ENCODE results near the gene ZIC2. TPM values are rescaled to one million over a fixed set of nuclear protein-coding genes. Genes with fewer than 3 reads are reported as not detected.

The ZIC2 gene
- polyA plus RNA-seq, 1 donor from 2014 or later = 10.6 TPM

DNA sequence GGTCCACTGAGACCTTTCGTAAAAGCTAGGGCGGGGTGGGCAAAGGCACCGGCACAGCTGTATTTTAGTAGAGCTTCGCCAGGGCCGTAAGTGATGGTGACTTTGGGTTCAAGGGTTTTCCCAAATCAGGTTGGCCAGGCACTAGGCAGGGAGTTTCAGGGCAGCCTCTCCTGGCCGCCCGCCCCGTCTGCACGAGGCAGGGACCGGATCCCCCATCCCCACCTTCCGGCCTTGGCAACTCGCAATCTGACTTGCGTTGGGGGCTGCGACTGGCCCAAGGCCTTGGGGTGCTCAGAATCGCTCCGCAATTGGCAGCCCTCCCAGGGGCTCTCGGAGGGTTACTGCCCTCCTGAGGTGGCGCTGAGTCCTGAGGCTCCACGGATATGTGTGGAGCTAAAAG is 6.0 kb upstream of the ZIC2 start:
- H3K9ac ChIP-seq (ENCODE audit: low read length) = no peak overlapping the region
- H2AFZ ChIP-seq (ENCODE audit: low read depth, low read length) = no peak overlapping the region
- H3F3A ChIP-seq (ENCODE audit: insufficient read depth, low read length, poor library complexity, severe bottlenecking) = no peaks in the 10 kb centered on the region
- no peak for TF ChIP-seq MXI1 (conservative IDR thresholded peaks at IDR 0.05; ENCODE audit: poor library complexity, severe bottlenecking)
- TF ChIP-seq POLR2AphosphoS5 (IDR thresholded peaks at IDR 0.05) = no peak
- no peak for TF ChIP-seq EZH2 (IDR thresholded peaks at IDR 0.05; ENCODE audit: borderline replicate concordance, insufficient read depth, low read length, poor library complexity, severe bottlenecking)
- TF ChIP-seq EP300 (conservative IDR thresholded peaks at IDR 0.05; ENCODE audit: poor library complexity, severe bottlenecking) = no peak
- no peak overlapping the region for H3K4me3 ChIP-seq (ENCODE audit: low read length)
- no peaks in the 10 kb centered on the region for H4K20me1 ChIP-seq (ENCODE audit: insufficient read depth)
- H3K27ac ChIP-seq (ENCODE audit: low read length) = no peak overlapping the region
- H3K36me3 ChIP-seq (ENCODE audit: insufficient read depth, low read length) = no peaks in the 10 kb centered on the region
- H3K27me3 ChIP-seq (ENCODE audit: insufficient read depth, low read depth, low read length) = peaks cover 81% of the 10 kb centered on the region
- peaks cover 78% of the 10 kb centered on the region for H3K79me2 ChIP-seq (replicated peaks; ENCODE audit: insufficient read depth, low read length)
- H3K9me2 ChIP-seq (ENCODE audit: insufficient read depth, low read length) = no peaks in the 10 kb centered on the region
- no peak overlapping the region for H3K4me2 ChIP-seq (ENCODE audit: low read length)
- H3K9me3 ChIP-seq (ENCODE audit: low read length) = no peaks in the 10 kb centered on the region

DNA sequence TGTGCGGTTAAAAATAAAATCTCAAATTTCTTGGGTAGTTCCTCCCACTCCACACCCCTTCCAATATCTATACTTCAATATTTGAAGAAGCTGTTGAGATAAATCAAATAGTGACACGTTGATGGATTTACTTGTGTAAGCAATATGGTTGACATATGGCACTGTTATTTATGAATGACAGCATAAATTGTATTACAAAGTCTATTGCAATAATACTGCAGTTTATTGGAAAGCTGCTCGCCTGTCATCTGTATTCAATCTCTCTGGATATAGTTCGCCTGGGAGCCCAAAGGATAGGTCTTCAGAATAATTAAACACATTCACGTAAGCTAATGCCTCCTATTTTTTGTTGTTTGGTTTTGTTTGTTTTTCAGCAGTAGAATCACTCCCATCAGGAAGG is 5.0 kb upstream of the ZIC2 start:
- no peaks in the 10 kb centered on the region for H3K9me2 ChIP-seq (ENCODE audit: insufficient read depth, low read length)
- H3K79me2 ChIP-seq (replicated peaks; ENCODE audit: insufficient read depth, low read length) = peaks cover 78% of the 10 kb centered on the region
- H2AFZ ChIP-seq (ENCODE audit: low read depth, low read length) = no peak overlapping the region
- TF ChIP-seq EP300 (conservative IDR thresholded peaks at IDR 0.05; ENCODE audit: poor library complexity, severe bottlenecking) (peak; percentile 84), POLR2AphosphoS5 (IDR thresholded peaks at IDR 0.05) (peak; percentile 61), SMC3 (conservative IDR thresholded peaks at IDR 0.05; ENCODE audit: poor library complexity) (no peak)
- H3K36me3 ChIP-seq (ENCODE audit: insufficient read depth, low read length) = no peaks in the 10 kb centered on the region
- H3K4me2 ChIP-seq (ENCODE audit: low read length) = no peak overlapping the region
- no peak overlapping the region for H3K27ac ChIP-seq (ENCODE audit: low read length)
- H3K9me3 ChIP-seq (ENCODE audit: low read length) = no peaks in the 10 kb centered on the region
- no peak overlapping the region for H3K9ac ChIP-seq (ENCODE audit: low read length)
- H3F3A ChIP-seq (ENCODE audit: insufficient read depth, low read length, poor library complexity, severe bottlenecking) = no peaks in the 10 kb centered on the region
- H3K4me3 ChIP-seq (ENCODE audit: low read length) = no peak overlapping the region
- H3K27me3 ChIP-seq (ENCODE audit: insufficient read depth, low read depth, low read length) = peaks cover 76% of the 10 kb centered on the region
- H4K20me1 ChIP-seq (ENCODE audit: insufficient read depth) = no peaks in the 10 kb centered on the region

DNA sequence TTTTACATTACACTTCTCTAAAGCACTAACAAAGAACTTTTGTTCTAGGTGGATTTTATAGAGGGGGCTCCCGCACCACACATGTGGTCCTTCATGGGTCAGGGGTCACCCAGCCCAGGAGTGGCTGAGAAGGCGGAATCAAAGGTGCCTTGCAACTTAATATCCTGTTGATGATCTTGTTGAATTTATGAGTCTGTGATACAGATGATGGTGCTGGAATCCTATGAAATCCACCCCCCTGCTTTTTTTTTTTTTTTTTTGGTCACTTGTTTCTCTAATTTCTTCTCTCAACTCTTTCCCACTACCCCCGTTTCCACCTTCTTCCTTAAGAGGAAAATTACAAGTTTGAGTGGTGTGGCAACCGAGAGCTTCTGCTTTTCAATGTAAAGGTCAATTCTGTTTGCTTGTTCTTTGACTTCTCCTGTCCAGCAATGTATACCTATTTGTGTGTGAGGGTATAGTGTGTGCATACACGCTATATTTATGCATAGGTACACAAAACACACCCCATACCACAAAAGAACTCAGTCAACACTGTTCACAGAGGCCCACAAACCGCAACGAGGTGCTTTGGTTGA is 4.2 kb upstream of the ZIC2 start:
- Histone ChIP-seq H2AFZ (ENCODE audit: low read depth, low read length) (no peak overlapping the region), H4K20me1 (ENCODE audit: insufficient read depth) (peaks cover 1% of the 10 kb centered on the region), H3K9ac (ENCODE audit: low read length) (no peak overlapping the region), H3F3A (ENCODE audit: insufficient read depth, low read length, poor library complexity, severe bottlenecking) (no peaks in the 10 kb centered on the region), H3K9me2 (ENCODE audit: insufficient read depth, low read length) (no peaks in the 10 kb centered on the region), H3K9me3 (ENCODE audit: low read length) (no peaks in the 10 kb centered on the region), H3K79me2 (replicated peaks; ENCODE audit: insufficient read depth, low read length) (peaks cover 74% of the 10 kb centered on the region), H3K36me3 (ENCODE audit: insufficient read depth, low read length) (no peaks in the 10 kb centered on the region), H3K27me3 (ENCODE audit: insufficient read depth, low read depth, low read length) (peaks cover 68% of the 10 kb centered on the region), H3K4me2 (ENCODE audit: low read length) (no peak overlapping the region), H3K4me3 (ENCODE audit: low read length) (no peak overlapping the region), H3K27ac (ENCODE audit: low read length) (no peak overlapping the region)
- TF ChIP-seq MXI1 (conservative IDR thresholded peaks at IDR 0.05; ENCODE audit: poor library complexity, severe bottlenecking) (no peak), EP300 (conservative IDR thresholded peaks at IDR 0.05; ENCODE audit: poor library complexity, severe bottlenecking) (no peak), TAF1 (IDR thresholded peaks at IDR 0.05; ENCODE audit: low read depth) (no peak), SMC3 (conservative IDR thresholded peaks at IDR 0.05; ENCODE audit: poor library complexity) (no peak), POLR2AphosphoS5 (IDR thresholded peaks at IDR 0.05) (no peak), EZH2 (IDR thresholded peaks at IDR 0.05; ENCODE audit: borderline replicate concordance, insufficient read depth, low read length, poor library complexity, severe bottlenecking) (no peak)
- TF ChIP-seq, protein P1, sequence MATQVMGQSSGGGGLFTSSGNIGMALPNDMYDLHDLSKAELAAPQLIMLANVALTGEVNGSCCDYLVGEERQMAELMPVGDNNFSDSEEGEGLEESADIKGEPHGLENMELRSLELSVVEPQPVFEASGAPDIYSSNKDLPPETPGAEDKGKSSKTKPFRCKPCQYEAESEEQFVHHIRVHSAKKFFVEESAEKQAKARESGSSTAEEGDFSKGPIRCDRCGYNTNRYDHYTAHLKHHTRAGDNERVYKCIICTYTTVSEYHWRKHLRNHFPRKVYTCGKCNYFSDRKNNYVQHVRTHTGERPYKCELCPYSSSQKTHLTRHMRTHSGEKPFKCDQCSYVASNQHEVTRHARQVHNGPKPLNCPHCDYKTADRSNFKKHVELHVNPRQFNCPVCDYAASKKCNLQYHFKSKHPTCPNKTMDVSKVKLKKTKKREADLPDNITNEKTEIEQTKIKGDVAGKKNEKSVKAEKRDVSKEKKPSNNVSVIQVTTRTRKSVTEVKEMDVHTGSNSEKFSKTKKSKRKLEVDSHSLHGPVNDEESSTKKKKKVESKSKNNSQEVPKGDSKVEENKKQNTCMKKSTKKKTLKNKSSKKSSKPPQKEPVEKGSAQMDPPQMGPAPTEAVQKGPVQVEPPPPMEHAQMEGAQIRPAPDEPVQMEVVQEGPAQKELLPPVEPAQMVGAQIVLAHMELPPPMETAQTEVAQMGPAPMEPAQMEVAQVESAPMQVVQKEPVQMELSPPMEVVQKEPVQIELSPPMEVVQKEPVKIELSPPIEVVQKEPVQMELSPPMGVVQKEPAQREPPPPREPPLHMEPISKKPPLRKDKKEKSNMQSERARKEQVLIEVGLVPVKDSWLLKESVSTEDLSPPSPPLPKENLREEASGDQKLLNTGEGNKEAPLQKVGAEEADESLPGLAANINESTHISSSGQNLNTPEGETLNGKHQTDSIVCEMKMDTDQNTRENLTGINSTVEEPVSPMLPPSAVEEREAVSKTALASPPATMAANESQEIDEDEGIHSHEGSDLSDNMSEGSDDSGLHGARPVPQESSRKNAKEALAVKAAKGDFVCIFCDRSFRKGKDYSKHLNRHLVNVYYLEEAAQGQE (IDR thresholded peaks at IDR 0.05; ENCODE audit: borderline replicate concordance) = no peak
- TF ChIP-seq, protein P2, sequence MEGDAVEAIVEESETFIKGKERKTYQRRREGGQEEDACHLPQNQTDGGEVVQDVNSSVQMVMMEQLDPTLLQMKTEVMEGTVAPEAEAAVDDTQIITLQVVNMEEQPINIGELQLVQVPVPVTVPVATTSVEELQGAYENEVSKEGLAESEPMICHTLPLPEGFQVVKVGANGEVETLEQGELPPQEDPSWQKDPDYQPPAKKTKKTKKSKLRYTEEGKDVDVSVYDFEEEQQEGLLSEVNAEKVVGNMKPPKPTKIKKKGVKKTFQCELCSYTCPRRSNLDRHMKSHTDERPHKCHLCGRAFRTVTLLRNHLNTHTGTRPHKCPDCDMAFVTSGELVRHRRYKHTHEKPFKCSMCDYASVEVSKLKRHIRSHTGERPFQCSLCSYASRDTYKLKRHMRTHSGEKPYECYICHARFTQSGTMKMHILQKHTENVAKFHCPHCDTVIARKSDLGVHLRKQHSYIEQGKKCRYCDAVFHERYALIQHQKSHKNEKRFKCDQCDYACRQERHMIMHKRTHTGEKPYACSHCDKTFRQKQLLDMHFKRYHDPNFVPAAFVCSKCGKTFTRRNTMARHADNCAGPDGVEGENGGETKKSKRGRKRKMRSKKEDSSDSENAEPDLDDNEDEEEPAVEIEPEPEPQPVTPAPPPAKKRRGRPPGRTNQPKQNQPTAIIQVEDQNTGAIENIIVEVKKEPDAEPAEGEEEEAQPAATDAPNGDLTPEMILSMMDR (IDR thresholded peaks at IDR 0.05; ENCODE audit: poor library complexity, severe bottlenecking) = no peak
